SK-N-SH treated with all-trans-retinoic acid at 6 μM for 48 hours (cell line): ENCODE results near the gene SERPINH1.

Experiments used
- ATAC-seq: fragments of 200-7000 bp; cut with Tn5 transposase; 3 replicates; pipeline ENCODE4 v1.9.1; 2020; ENCODE audit warnings: mild to moderate bottlenecking, moderate library complexity
- ARNTL ChIP-seq: fragments of 450-650 bp; formaldehyde crosslinking; IDR thresholded peaks from 2 replicates; pipeline ENCODE4 v1.5.0; 2020; ENCODE audit warnings: low read depth, mild to moderate bottlenecking, moderate library complexity, borderline replicate concordance
- BACH2 ChIP-seq: fragments of 250-450 bp; sonication (Bioruptor Pico); IDR thresholded peaks from 2 replicates; pipeline ENCODE4 v1.9.0; 2021; ENCODE audit warnings: mild to moderate bottlenecking, borderline replicate concordance
- CREB5 ChIP-seq: fragments of 250-450 bp; sonication (Bioruptor Pico); IDR thresholded peaks from 2 replicates; pipeline ENCODE4 v1.5.1; 2020; ENCODE audit warnings: low read depth, mild to moderate bottlenecking, moderate library complexity
- CSDC2 ChIP-seq: fragments of 250-450 bp; sonication (Bioruptor Pico); IDR thresholded peaks from 2 replicates; pipeline ENCODE4 v1.5.0; 2020; ENCODE audit warnings: mild to moderate bottlenecking, moderate library complexity
- CSRNP3 ChIP-seq: fragments of 250-450 bp; sonication (Bioruptor Pico); IDR thresholded peaks from 2 replicates; pipeline ENCODE4 v1.5.1; 2021; ENCODE audit warnings: mild to moderate bottlenecking, moderate library complexity
- GLIS3 ChIP-seq: fragments of 250-450 bp; sonication (Bioruptor Pico); IDR thresholded peaks from 2 replicates; pipeline ENCODE4 v1.5.0; 2020; ENCODE audit warnings: mild to moderate bottlenecking, moderate library complexity
- ISL1 ChIP-seq: fragments of 250-450 bp; sonication (Bioruptor Pico); IDR thresholded peaks from 2 replicates; pipeline ENCODE4 v2.1.2; 2022; ENCODE audit warnings: mild to moderate bottlenecking, moderate library complexity
- OSR1 ChIP-seq: fragments of 250-450 bp; sonication (Bioruptor Pico); IDR thresholded peaks from 2 replicates; pipeline ENCODE4 v1.8.0; 2022; ENCODE audit warnings: moderate library complexity, mild to moderate bottlenecking, inconsistent platforms
- PATZ1 ChIP-seq: fragments of 250-450 bp; sonication (Bioruptor Pico); IDR thresholded peaks from 2 replicates; pipeline ENCODE4 v1.8.0; 2020; ENCODE audit warnings: mild to moderate bottlenecking, moderate library complexity, borderline replicate concordance
- POU6F1 ChIP-seq: fragments of 250-450 bp; sonication (Bioruptor Pico); IDR thresholded peaks from 2 replicates; pipeline ENCODE4 v1.8.0; 2021; ENCODE audit warnings: low read depth, mild to moderate bottlenecking, moderate library complexity, borderline replicate concordance
- RARB ChIP-seq: fragments of 250-450 bp; sonication (Bioruptor Pico); IDR thresholded peaks from 2 replicates; pipeline ENCODE4 v1.8.0; 2021; ENCODE audit warnings: mild to moderate bottlenecking, moderate library complexity
- SNAI2 ChIP-seq: fragments of 250-450 bp; sonication (Bioruptor Pico); IDR thresholded peaks from 2 replicates; pipeline ENCODE4 v1.5.0; 2020; ENCODE audit warnings: mild to moderate bottlenecking, moderate library complexity
- TCF4 ChIP-seq: fragments of 250-450 bp; sonication (Bioruptor Pico); IDR thresholded peaks from 2 replicates; pipeline ENCODE4 v1.8.0; 2021; ENCODE audit warnings: mild to moderate bottlenecking, moderate library complexity, borderline replicate concordance
- TOX ChIP-seq: fragments of 250-450 bp; sonication (Bioruptor Pico); IDR thresholded peaks from 2 replicates; pipeline ENCODE4 v1.8.0; 2021; ENCODE audit warnings: mild to moderate bottlenecking, moderate library complexity, borderline replicate concordance
- ZC3H10 ChIP-seq: fragments of 250-450 bp; sonication (Bioruptor Pico); IDR thresholded peaks from 2 replicates; pipeline ENCODE4 v1.5.1; 2021; ENCODE audit warnings: mild to moderate bottlenecking, moderate library complexity
- ZFP3 ChIP-seq: fragments of 250-450 bp; sonication (Bioruptor Pico); IDR thresholded peaks from 2 replicates; pipeline ENCODE4 v1.5.0; 2020; ENCODE audit warnings: mild to moderate bottlenecking, moderate library complexity
- ZFP30 ChIP-seq: fragments of 450-650 bp; formaldehyde crosslinking; IDR thresholded peaks from 2 replicates; pipeline ENCODE4 v1.5.0; 2022; ENCODE audit warnings: mild to moderate bottlenecking, moderate library complexity
- ZNF565 ChIP-seq: fragments of 450-650 bp; formaldehyde crosslinking; conservative IDR thresholded peaks from 2 replicates; pipeline ENCODE4 v1.5.0; 2020; ENCODE audit warnings: low read depth, mild to moderate bottlenecking, moderate library complexity
- ZNF70 ChIP-seq: fragments of 450-650 bp; formaldehyde crosslinking; IDR thresholded peaks from 2 replicates; pipeline ENCODE4 v1.5.0; 2020; ENCODE audit warnings: mild to moderate bottlenecking, moderate library complexity
- ZNF8 ChIP-seq: fragments of 450-650 bp; formaldehyde crosslinking; IDR thresholded peaks from 2 replicates; pipeline ENCODE4 v1.5.0; 2020; ENCODE audit warnings: mild to moderate bottlenecking, moderate library complexity

The SERPINH1 gene

GRCh38 chr11:75526192-75526541, 35.9 kb upstream of the SERPINH1 start:
- no peak for TF ChIP-seq ZFP30 (CRISPR knock-in tag)
- peak; percentile 8; the same call in 2 of the 3 replicates for ATAC-seq

- ATAC-seq = no peak
- no peak for TF ChIP-seq CSDC2 (CRISPR knock-in tag)
- TF ChIP-seq BACH2 = no peak
- TF ChIP-seq ZNF565 (CRISPR knock-in tag) = no peak
- no peak for TF ChIP-seq SNAI2 (CRISPR knock-in tag)
- no peak for TF ChIP-seq ZC3H10 (CRISPR knock-in tag)
- no peak for TF ChIP-seq ZNF70 (CRISPR knock-in tag)
- TF ChIP-seq ZNF8 (CRISPR knock-in tag) = no peak
- no peak for TF ChIP-seq ISL1
- TF ChIP-seq CREB5 = no peak
- no peak for TF ChIP-seq CSRNP3
- no peak for TF ChIP-seq PATZ1
These were observed 34.9 kb upstream of the SERPINH1 start for GRCh38 chr11:75527130-75527529.

- no peak for ATAC-seq
- no peak for TF ChIP-seq ZNF565 (CRISPR knock-in tag)
These were observed 33.9 kb upstream of the SERPINH1 start for GRCh38 chr11:75527938-75528735.

GRCh38 chr11:75530577-75530976, 31.5 kb upstream of the SERPINH1 start:
- no peak for ATAC-seq
- TF ChIP-seq ISL1 (no peak), ZNF70 (CRISPR knock-in tag) (no peak), ZC3H10 (CRISPR knock-in tag) (no peak)
- TF ChIP-seq, all 23 proteins: peak for 0

GRCh38 chr11:75531325-75531724, 30.7 kb upstream of the SERPINH1 start:
- ATAC-seq = no peak
- TF ChIP-seq TOX (no peak), ZNF70 (CRISPR knock-in tag) (no peak)

GRCh38 chr11:75532200-75533048, 29.6 kb upstream of the SERPINH1 start:
- ATAC-seq = peak; percentile 73
- no peak for TF ChIP-seq ISL1
- TF ChIP-seq PATZ1 = no peak
- no peak for TF ChIP-seq SNAI2 (CRISPR knock-in tag)
- TF ChIP-seq TCF4 (CRISPR knock-in tag) = no peak
- no peak for TF ChIP-seq CSRNP3
- no peak for TF ChIP-seq OSR1 (CRISPR knock-in tag)
- no peak for TF ChIP-seq POU6F1 (CRISPR knock-in tag)
- no peak for TF ChIP-seq ZNF8 (CRISPR knock-in tag)
- TF ChIP-seq GLIS3 (CRISPR knock-in tag) = no peak
- no peak for TF ChIP-seq ARNTL
- TF ChIP-seq CREB5 = no peak
- no peak for TF ChIP-seq ZFP3 (CRISPR knock-in tag)
- TF ChIP-seq RARB (CRISPR knock-in tag) = no peak
- no peak for TF ChIP-seq ZNF70 (CRISPR knock-in tag)
- no peak for TF ChIP-seq ZC3H10 (CRISPR knock-in tag)
